Neural progenitor cell (in vitro differentiated cells): Measurements from ENCODE around the gene GNS. TPM values are rescaled to one million over a fixed set of nuclear protein-coding genes. Genes with fewer than 3 reads are reported as not detected.

Experiments
- DNase-seq: peaks from one replicate; pipeline ENCODE4 v3.0.0-alpha.2; 2016; ENCODE audit warnings: low spot score
- H2AFZ ChIP-seq: fragments of 200-600 bp; sonication (generic); replicated peaks from 2 replicates; pipeline ENCODE4 v1.6.1; 2016; ENCODE audit warnings: antibody characterized with exemption
- H3F3A ChIP-seq: fragments of 200-600 bp; sonication (generic); 2 replicates; pipeline ENCODE4 v1.6.1; 2016; ENCODE audit warnings: antibody characterized with exemption, low read depth
- H3K27ac ChIP-seq: fragments of 200-600 bp; sonication (generic); 2 replicates; pipeline ENCODE4 v1.5.1; 2016; ENCODE audit warnings: mild to moderate bottlenecking
- H3K27me3 ChIP-seq: fragments of 200-600 bp; sonication (generic); 2 replicates; pipeline ENCODE4 v1.6.1; 2016; ENCODE audit warnings: mild to moderate bottlenecking, moderate library complexity
- H3K36me3 ChIP-seq: fragments of 200-600 bp; sonication (generic); 2 replicates; pipeline ENCODE4 v1.5.1; 2016
- H3K4me1 ChIP-seq: fragments of 200-600 bp; sonication (generic); 2 replicates; pipeline ENCODE4 v1.6.1; 2016; ENCODE audit warnings: mixed run types
- H3K4me2 ChIP-seq: fragments of 200-600 bp; sonication (generic); 2 replicates; pipeline ENCODE4 v1.6.1; 2016
- H3K4me3 ChIP-seq: fragments of 200-600 bp; sonication (generic); 2 replicates; pipeline ENCODE4 v1.5.1; 2016
- H3K79me2 ChIP-seq: fragments of 200-600 bp; sonication (generic); 2 replicates; pipeline ENCODE4 v1.6.1; 2016; ENCODE audit warnings: low read depth
- H3K9ac ChIP-seq: fragments of 200-600 bp; sonication (generic); 2 replicates; pipeline ENCODE4 v1.6.1; 2016
- H3K9me3 ChIP-seq: fragments of 200-600 bp; sonication (generic); 2 replicates; pipeline ENCODE4 v1.5.1; 2016; ENCODE audit warnings: low read depth
- H4K20me1 ChIP-seq: fragments of 200-600 bp; sonication (generic); 2 replicates; pipeline ENCODE4 v1.6.1; 2016; ENCODE audit warnings: low read depth
- H3K27ac Mint-ChIP-seq: 3 replicates; pipeline ENCODE4 v1.8.0; 2021; ENCODE audit warnings: mixed read lengths
- H3K27me3 Mint-ChIP-seq: 2 replicates; pipeline ENCODE4 v1.8.0; 2022; ENCODE audit warnings: low read depth, mild to moderate bottlenecking, inconsistent platforms, moderate library complexity, mixed read lengths; ENCODE audit not compliant: insufficient read depth
- H3K36me3 Mint-ChIP-seq: 3 replicates; pipeline ENCODE4 v1.8.0; 2021; ENCODE audit warnings: mixed read lengths
- H3K4me1 Mint-ChIP-seq: 3 replicates; pipeline ENCODE4 v1.8.0; 2021; ENCODE audit warnings: mixed read lengths
- H3K4me3 Mint-ChIP-seq: 3 replicates; pipeline ENCODE4 v1.8.0; 2021; ENCODE audit warnings: mild to moderate bottlenecking, moderate library complexity, mixed read lengths
- H3K9me3 Mint-ChIP-seq: 3 replicates; pipeline ENCODE4 v1.8.0; 2020; ENCODE audit warnings: mixed read lengths
- CTCF ChIP-seq: fragments of 200-600 bp; sonication (generic); IDR thresholded peaks from 2 replicates; pipeline ENCODE4 v1.5.1; 2017; ENCODE audit warnings: antibody characterized with exemption, mild to moderate bottlenecking
- EZH2 ChIP-seq: fragments of 200-600 bp; sonication (generic); IDR thresholded peaks from 2 replicates; pipeline ENCODE4 v1.6.1; 2017; ENCODE audit warnings: antibody characterized with exemption, mild to moderate bottlenecking, moderate library complexity
- EZH2phosphoT487 ChIP-seq: fragments of 200-600 bp; sonication (generic); IDR thresholded peaks from 2 replicates; pipeline ENCODE4 v1.6.1; 2017; ENCODE audit warnings: antibody characterized with exemption
- total RNA-seq: library from RNA; depleted of rRNA; stranded (reverse); fragments of >200 nt; gene quantifications from 2 replicates; pipeline ENCODE4 v1.2.3, GENCODE V29; 2015; ENCODE audit warnings: low replicate concordance

GNS gene
- total RNA-seq, 1 donor from 2014 or later, result 41.2 TPM

DNA sequence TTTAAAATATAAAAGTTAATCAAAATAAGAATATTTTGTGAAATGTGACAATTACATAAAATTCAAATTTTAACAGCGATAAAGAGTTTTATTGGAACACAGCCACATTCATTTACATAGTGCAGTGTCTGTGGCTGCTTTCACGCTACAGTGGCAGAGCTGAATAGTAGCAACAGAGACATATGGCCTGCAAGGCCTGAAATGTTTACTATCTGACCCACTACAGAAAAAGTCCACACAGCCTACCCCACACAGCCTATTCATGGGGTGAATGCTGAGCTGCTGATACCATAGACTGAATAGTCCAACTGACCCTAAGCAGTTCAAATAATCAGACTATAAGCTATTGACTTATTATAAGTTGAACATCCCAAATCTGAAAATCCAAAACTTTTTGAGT lies 13.2 kb downstream of the GNS start:
- Mint-ChIP-seq H3K36me3 (peaks cover 28% of the 10 kb centered on the region), H3K27ac (no peak overlapping the region)
- no peaks in the 10 kb centered on the region for H3K27me3 ChIP-seq

GRCh38 chr12:64745259-64745807 lies 13.9 kb downstream of the GNS start:
- Mint-ChIP-seq H3K4me3 (no peak overlapping the region), H3K36me3 (peaks cover 33% of the 10 kb centered on the region), H3K27me3 (peaks cover 2% of the 10 kb centered on the region), H3K9me3 (peaks cover 2% of the 10 kb centered on the region), H3K27ac (no peak overlapping the region), H3K4me1 (peaks cover 8% of the 10 kb centered on the region)
- H3K79me2 ChIP-seq, result no peaks in the 10 kb centered on the region
- H3K4me2 ChIP-seq, result no peak overlapping the region
- DNase-seq, result no peak
- H2AFZ ChIP-seq, result no peak overlapping the region
- H3K9me3 ChIP-seq, result no peaks in the 10 kb centered on the region
- no peak overlapping the region for H3K27ac ChIP-seq
- no peaks in the 10 kb centered on the region for H3K4me1 ChIP-seq
- no peaks in the 10 kb centered on the region for H3F3A ChIP-seq
- H4K20me1 ChIP-seq, result no peaks in the 10 kb centered on the region
- H3K4me3 ChIP-seq, result no peak overlapping the region
- H3K27me3 ChIP-seq, result no peaks in the 10 kb centered on the region
- H3K36me3 ChIP-seq, result peaks cover 4% of the 10 kb centered on the region
- TF ChIP-seq CTCF, result no peak
- TF ChIP-seq EZH2, result no peak
- no peak for TF ChIP-seq EZH2phosphoT487
- no peak overlapping the region for H3K9ac ChIP-seq

More for the DNA sequence above, 13.2 kb downstream of the GNS start:
- no peak overlapping the region for H3K4me3 Mint-ChIP-seq
- H3K9me3 ChIP-seq, result no peaks in the 10 kb centered on the region
- no peaks in the 10 kb centered on the region for H4K20me1 ChIP-seq
- H3K27me3 Mint-ChIP-seq, result peaks cover 2% of the 10 kb centered on the region
- TF ChIP-seq EZH2 (no peak), CTCF (no peak), EZH2phosphoT487 (no peak)
- H3K36me3 ChIP-seq, result peaks cover 8% of the 10 kb centered on the region
- H3F3A ChIP-seq, result no peaks in the 10 kb centered on the region
- H3K9me3 Mint-ChIP-seq, result peaks cover 2% of the 10 kb centered on the region
- peaks cover 8% of the 10 kb centered on the region for H3K4me1 Mint-ChIP-seq
- H3K79me2 ChIP-seq, result no peaks in the 10 kb centered on the region
- H3K4me3 ChIP-seq, result no peak overlapping the region
- H3K4me1 ChIP-seq, result no peaks in the 10 kb centered on the region
- no peak overlapping the region for H2AFZ ChIP-seq
- DNase-seq, result no peak
- no peak overlapping the region for H3K9ac ChIP-seq
- no peak overlapping the region for H3K4me2 ChIP-seq
- no peak overlapping the region for H3K27ac ChIP-seq

DNA sequence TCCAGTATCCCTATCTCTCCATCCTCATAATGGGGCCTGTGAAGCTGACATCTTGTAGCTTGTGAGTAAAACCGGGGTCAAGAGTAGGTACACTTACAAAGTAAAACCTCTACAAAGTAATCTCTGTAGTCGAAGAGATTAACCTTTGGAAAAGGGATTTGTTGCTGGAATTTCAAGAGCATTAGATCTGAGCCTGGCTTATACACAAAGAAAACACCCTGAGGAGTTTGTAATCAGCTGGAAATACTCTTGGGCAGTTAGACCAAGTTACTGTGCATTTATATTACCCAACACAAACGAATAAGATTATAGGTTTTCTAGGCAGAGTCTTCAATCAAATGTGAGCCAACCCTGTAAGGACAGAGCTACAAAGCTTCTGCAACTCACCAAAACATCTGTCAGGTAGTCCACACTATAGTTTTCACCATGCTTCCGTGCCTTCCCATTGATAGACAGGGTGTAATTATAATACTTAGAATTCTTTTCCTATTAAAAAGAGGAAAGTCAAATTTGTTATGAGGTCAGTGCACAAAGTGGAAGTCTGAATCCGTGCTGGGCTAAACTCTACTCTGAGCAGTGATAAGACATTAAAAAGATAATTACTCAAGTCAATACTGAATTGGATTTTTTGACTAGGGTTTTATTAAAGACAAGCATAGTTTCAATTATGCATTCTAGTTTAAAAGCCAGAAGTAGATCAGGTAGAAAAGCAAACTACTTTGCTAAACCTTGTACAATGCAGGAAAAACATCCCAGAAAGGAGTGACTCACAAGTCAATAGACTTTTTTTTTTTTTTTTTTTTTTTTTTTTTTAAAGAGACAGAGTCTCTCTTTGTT lies 14.6 kb downstream of the GNS start:
- Mint-ChIP-seq H3K27ac (no peak overlapping the region), H3K27me3 (peaks cover 2% of the 10 kb centered on the region), H3K9me3 (peaks cover 2% of the 10 kb centered on the region), H3K4me3 (no peak overlapping the region), H3K4me1 (peaks cover 8% of the 10 kb centered on the region), H3K36me3 (peaks cover 37% of the 10 kb centered on the region)
- Histone ChIP-seq H3K27me3 (no peaks in the 10 kb centered on the region), H3K9me3 (no peaks in the 10 kb centered on the region), H3K27ac (no peak overlapping the region), H2AFZ (no peak overlapping the region), H3K36me3 (peaks cover 4% of the 10 kb centered on the region), H3F3A (no peaks in the 10 kb centered on the region), H3K9ac (no peak overlapping the region), H3K4me1 (no peaks in the 10 kb centered on the region), H3K4me3 (no peak overlapping the region), H4K20me1 (no peaks in the 10 kb centered on the region), H3K79me2 (no peaks in the 10 kb centered on the region), H3K4me2 (no peak overlapping the region)
- no peak for DNase-seq
- TF ChIP-seq EZH2 (no peak), CTCF (no peak), EZH2phosphoT487 (no peak)
